Suprapubic skin (tissue), 3 donors: ENCODE data around the gene CYP3A7.
"Not testable (repeated sequence)": the region's sequence is repeated elsewhere in the genome, so short reads cannot be mapped to it uniquely, and the experiment has no call there.

Experiments
- POLR2A ChIP-seq, 2 donors: fragments of 450-650 bp; IDR thresholded peaks; one replicate each; pipeline ENCODE4 v1.6.1; 2017; ENCODE audit warnings: antibody characterized with exemption in 2 of 2, mild to moderate bottlenecking in 2 of 2, moderate library complexity in 2 of 2
- TF ChIP-seq, protein P1 (sequence below), 2 donors: fragments of 200-600 bp in 1 of 2; fragments of 450-650 bp in 1 of 2; sonication (generic) in 1 of 2; IDR thresholded peaks; one replicate each; pipeline ENCODE4 v1.5.1; 2016 to 2019; ENCODE audit warnings: antibody characterized with exemption in 2 of 2, mild to moderate bottlenecking in 1 of 2, moderate library complexity in 1 of 2

DNA sequence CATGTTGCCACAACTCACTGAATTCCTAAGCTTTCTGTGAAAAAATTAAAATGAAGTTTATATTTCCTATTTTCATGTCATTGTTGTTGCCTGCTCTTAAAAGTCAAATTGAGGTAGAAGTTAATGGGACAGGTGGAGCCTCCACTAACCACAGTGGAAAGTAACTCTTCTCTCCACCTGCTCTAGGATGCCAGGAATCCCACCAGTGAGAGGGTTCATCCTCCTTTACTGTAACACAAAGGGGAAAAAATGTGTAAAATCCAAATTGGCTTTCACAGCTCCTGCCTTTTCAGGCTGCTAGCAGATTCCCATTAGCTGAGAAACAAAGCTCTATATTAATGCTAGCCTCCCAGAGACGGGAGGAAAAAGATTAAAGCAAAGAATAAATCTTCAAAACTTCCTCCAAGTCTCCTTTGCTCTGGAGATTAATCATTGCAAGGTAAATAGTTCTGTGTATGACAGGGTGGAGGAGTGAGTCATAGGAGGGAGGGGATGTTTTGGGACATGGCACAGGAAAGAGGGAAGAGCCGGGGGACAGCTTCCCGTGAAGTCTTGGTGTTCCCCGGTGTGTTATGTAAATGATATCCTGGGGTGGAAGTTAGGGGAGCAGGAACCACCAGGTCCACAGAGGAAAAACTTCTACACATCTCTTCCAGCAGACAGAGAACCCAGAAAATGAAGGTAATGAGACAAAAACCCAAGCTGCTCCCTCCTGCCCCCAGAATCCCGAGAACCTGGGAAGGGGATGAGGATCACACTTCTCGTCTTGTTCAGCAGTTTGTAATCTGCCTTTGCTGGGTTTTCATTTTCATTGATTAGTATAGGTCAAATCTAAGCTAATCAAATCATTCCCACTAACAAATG is 35.9 kb downstream of the CYP3A7 start:
- TF ChIP-seq, protein P1, sequence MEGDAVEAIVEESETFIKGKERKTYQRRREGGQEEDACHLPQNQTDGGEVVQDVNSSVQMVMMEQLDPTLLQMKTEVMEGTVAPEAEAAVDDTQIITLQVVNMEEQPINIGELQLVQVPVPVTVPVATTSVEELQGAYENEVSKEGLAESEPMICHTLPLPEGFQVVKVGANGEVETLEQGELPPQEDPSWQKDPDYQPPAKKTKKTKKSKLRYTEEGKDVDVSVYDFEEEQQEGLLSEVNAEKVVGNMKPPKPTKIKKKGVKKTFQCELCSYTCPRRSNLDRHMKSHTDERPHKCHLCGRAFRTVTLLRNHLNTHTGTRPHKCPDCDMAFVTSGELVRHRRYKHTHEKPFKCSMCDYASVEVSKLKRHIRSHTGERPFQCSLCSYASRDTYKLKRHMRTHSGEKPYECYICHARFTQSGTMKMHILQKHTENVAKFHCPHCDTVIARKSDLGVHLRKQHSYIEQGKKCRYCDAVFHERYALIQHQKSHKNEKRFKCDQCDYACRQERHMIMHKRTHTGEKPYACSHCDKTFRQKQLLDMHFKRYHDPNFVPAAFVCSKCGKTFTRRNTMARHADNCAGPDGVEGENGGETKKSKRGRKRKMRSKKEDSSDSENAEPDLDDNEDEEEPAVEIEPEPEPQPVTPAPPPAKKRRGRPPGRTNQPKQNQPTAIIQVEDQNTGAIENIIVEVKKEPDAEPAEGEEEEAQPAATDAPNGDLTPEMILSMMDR (IDR thresholded peaks at IDR 0.05): not testable (repeated sequence)
- not testable (repeated sequence) for TF ChIP-seq POLR2A (IDR thresholded peaks at IDR 0.05)
